ENCODE results near the gene CHRNA4. TPM values are rescaled to one million over a fixed set of nuclear protein-coding genes. Genes with fewer than 3 reads are reported as not detected.

CHRNA4 gene
- total RNA-seq, 1 experiment from 2014 or later = 2.4 TPM

DNA sequence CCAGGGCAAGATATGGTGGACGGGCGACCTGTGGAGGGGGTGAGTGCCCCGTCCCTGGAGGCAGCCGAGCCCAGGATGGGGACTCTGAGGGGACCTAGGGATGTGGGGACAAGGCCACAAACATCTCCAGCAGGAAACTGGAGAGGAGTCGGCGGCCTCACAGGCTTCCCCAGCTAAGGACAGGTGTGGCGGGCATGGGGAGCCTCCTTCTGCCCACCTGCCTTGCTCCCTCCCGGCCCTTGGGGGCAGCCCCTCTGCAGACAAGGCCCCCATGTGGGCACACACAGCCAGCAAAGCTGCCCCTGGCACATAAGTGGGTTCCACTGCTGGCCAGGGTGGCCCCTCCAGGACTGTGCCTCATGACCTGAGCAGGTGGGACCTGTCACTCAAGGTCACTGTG, 4.6 kb downstream of the CHRNA4 start:
- peaks cover 6% of the 10 kb centered on the region for H3K4me1 ChIP-seq (ENCODE audit: control insufficient read depth, insufficient read depth, low read length)
- H3K27me3 ChIP-seq (ENCODE audit: control insufficient read depth, insufficient read depth, low read length) = no peaks in the 10 kb centered on the region
- no peaks in the 10 kb centered on the region for H3K9me3 ChIP-seq (ENCODE audit: control insufficient read depth, insufficient read depth, low read depth, low read length)
- ChIA-PET CTCF (no interaction called here), POLR2A (no interaction called here)
- ATAC-seq = no peak
- intact Hi-C loops (cut with micrococcal nuclease; ENCODE audit: unreplicated experiment) (no loop called here), in situ Hi-C loops (cut with HindIII; ENCODE audit: low pct_unique_long_range_greater_than_20kb, low sequenced_read_pairs) (no loop called here)
- DNase-seq (ENCODE audit: low read depth, low spot score) = no peak
- TF ChIP-seq, protein P1, sequence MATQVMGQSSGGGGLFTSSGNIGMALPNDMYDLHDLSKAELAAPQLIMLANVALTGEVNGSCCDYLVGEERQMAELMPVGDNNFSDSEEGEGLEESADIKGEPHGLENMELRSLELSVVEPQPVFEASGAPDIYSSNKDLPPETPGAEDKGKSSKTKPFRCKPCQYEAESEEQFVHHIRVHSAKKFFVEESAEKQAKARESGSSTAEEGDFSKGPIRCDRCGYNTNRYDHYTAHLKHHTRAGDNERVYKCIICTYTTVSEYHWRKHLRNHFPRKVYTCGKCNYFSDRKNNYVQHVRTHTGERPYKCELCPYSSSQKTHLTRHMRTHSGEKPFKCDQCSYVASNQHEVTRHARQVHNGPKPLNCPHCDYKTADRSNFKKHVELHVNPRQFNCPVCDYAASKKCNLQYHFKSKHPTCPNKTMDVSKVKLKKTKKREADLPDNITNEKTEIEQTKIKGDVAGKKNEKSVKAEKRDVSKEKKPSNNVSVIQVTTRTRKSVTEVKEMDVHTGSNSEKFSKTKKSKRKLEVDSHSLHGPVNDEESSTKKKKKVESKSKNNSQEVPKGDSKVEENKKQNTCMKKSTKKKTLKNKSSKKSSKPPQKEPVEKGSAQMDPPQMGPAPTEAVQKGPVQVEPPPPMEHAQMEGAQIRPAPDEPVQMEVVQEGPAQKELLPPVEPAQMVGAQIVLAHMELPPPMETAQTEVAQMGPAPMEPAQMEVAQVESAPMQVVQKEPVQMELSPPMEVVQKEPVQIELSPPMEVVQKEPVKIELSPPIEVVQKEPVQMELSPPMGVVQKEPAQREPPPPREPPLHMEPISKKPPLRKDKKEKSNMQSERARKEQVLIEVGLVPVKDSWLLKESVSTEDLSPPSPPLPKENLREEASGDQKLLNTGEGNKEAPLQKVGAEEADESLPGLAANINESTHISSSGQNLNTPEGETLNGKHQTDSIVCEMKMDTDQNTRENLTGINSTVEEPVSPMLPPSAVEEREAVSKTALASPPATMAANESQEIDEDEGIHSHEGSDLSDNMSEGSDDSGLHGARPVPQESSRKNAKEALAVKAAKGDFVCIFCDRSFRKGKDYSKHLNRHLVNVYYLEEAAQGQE (IDR thresholded peaks at IDR 0.05; ENCODE audit: insufficient read depth in 1 of 2, low read depth in 2 of 2, low read length in 1 of 2) = no peak
- TF ChIP-seq TCF7L2 (IDR thresholded peaks at IDR 0.05; ENCODE audit: low read depth, low read length) = no peak
- no peak for TF ChIP-seq POLR2AphosphoS5 (IDR thresholded peaks at IDR 0.05; ENCODE audit: low read depth, low read length)
- TF ChIP-seq SIN3A (IDR thresholded peaks at IDR 0.05; ENCODE audit: borderline replicate concordance, insufficient read depth, low read depth, low read length) = no peak
- TF ChIP-seq, protein P2, sequence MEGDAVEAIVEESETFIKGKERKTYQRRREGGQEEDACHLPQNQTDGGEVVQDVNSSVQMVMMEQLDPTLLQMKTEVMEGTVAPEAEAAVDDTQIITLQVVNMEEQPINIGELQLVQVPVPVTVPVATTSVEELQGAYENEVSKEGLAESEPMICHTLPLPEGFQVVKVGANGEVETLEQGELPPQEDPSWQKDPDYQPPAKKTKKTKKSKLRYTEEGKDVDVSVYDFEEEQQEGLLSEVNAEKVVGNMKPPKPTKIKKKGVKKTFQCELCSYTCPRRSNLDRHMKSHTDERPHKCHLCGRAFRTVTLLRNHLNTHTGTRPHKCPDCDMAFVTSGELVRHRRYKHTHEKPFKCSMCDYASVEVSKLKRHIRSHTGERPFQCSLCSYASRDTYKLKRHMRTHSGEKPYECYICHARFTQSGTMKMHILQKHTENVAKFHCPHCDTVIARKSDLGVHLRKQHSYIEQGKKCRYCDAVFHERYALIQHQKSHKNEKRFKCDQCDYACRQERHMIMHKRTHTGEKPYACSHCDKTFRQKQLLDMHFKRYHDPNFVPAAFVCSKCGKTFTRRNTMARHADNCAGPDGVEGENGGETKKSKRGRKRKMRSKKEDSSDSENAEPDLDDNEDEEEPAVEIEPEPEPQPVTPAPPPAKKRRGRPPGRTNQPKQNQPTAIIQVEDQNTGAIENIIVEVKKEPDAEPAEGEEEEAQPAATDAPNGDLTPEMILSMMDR (IDR thresholded peaks at IDR 0.05) = no peak
- H3K4me3 ChIP-seq (ENCODE audit: low read depth in 2 of 2, low read length in 2 of 2) = no peak overlapping the region
- no TSS peak for BruUV-seq (replicated peaks)
- no peaks in the 10 kb centered on the region for H3K36me3 ChIP-seq (ENCODE audit: control insufficient read depth, insufficient read depth, low read length)
- H3K27ac ChIP-seq (ENCODE audit: low read length) = no peak overlapping the region

DNA sequence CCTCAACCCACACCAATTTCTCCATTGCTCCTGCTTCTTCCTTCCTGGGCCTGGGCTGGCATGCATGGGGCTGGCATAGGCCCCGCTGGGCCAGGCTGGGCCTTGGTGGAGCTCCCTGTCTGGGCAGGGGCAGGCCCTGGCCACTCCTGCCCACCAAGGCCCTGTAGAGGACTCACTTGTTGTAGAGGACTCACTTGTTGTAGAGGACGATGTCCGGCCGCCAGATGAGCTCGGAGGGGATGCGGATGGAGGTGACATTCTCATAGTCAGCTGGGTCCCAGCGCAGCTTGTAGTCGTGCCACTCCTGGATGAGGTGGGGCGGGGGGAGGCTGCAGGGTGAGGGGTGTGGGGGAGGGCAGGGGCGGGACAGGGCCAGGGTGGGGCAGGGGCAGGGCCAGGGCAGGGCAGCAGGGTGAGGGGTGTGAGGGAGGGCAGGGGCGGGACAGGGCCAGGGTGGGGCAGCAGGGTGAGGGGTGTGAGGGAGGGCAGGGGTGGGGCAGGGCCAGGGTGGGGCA, 5.3 kb downstream of the CHRNA4 start:
- Histone ChIP-seq H3K9me3 (ENCODE audit: control insufficient read depth, insufficient read depth, low read depth, low read length) (no peaks in the 10 kb centered on the region), H3K36me3 (ENCODE audit: control insufficient read depth, insufficient read depth, low read length) (no peaks in the 10 kb centered on the region), H3K4me1 (ENCODE audit: control insufficient read depth, insufficient read depth, low read length) (peaks cover 6% of the 10 kb centered on the region), H3K4me3 (ENCODE audit: low read depth in 2 of 2, low read length in 2 of 2) (no peak overlapping the region), H3K27ac (ENCODE audit: low read length) (no peak overlapping the region), H3K27me3 (ENCODE audit: control insufficient read depth, insufficient read depth, low read length) (no peaks in the 10 kb centered on the region)
- ATAC-seq (no peak), DNase-seq (ENCODE audit: low read depth, low spot score) (no peak)
- POLR2A ChIA-PET = no interaction called here
- no TSS peak for BruUV-seq (replicated peaks)
- intact Hi-C loops (cut with micrococcal nuclease; ENCODE audit: unreplicated experiment) (no loop called here), in situ Hi-C loops (cut with HindIII; ENCODE audit: low pct_unique_long_range_greater_than_20kb, low sequenced_read_pairs) (no loop called here)
- TF ChIP-seq SIN3A (IDR thresholded peaks at IDR 0.05; ENCODE audit: borderline replicate concordance, insufficient read depth, low read depth, low read length) = no peak
- TF ChIP-seq, protein P1 (IDR thresholded peaks at IDR 0.05; ENCODE audit: insufficient read depth in 1 of 2, low read depth in 2 of 2, low read length in 1 of 2) = no peak
- TF ChIP-seq, protein P2 (IDR thresholded peaks at IDR 0.05) = no peak
- TF ChIP-seq TCF7L2 (IDR thresholded peaks at IDR 0.05; ENCODE audit: low read depth, low read length) = no peak
- TF ChIP-seq POLR2AphosphoS5 (IDR thresholded peaks at IDR 0.05; ENCODE audit: low read depth, low read length) = no peak
- CTCF ChIA-PET = no interaction called here
